Iris pigment epithelial cell (primary cell): ENCODE measurements around the gene FBXL22.

Experiments used
- DNase-seq: peaks from one replicate; pipeline ENCODE4 v3.0.0-alpha.2; 2011; ENCODE audit warnings: low read depth

The FBXL22 gene

DNA sequence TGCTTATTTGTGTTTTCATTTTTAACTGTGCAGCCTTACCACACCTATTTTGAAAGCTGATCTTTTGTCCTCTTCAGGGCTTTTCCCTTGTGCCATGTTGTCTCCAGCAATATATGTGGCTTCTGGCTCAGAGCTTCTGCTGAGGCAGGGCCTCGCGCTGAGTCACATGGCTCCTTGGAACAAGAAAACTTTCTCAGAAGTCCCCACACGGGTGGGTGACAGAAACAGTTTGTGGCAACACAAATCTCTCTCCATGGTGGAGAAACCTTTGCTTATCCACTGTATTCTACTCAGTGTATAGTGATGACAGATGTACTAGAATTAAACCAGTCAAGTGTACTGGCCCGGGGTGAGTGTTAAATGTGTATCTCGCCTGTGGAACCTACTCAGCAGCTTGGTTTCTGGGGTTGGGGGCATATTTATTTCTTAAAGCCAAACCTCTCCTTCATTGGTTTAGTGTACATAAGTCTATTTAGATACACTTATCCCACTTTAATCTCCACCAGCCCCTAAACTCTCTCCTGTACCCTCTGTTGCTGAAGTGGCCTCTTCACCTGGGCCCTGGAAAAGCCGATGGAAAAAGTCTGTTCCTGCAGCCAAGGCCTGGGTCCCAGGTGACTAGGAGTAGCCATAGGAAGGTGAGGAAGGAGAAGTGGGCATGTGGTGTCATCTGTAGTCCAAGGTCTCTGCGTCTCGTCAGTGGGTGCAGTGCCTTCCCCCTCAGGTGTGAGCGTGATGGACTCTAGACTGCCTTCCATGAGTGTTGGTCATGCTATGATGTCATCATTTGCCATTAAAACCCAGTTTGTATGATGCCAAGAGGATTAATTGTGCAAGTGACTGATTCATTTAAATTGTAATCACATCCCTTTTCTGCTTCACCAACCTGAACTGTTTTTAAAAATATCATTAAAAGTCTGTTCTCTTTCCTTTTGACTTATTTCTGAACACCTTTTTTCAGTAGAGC, 3.2 kb upstream of the FBXL22 start:
- DNase-seq: no peak

DNA sequence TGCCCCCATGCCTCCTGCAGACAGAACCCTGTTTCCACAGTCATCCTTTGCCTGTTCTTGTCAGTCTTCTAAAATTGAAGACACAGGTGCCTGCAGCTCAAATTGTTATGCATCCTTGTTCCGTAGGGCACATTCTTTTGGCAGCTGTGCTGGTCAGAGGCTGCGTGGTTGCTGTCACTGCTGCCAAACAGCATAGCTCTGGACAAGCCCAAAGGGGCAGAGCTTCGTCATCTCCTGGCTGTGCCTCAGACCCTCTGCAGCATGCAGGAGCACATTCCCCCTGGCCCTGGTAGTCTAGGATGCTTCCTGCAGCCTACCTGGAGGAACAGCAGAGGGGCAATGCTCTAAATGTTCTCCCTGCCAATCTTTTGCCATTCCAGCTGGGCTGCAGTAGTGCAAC, 2.1 kb upstream of the FBXL22 start:
- no peak for DNase-seq

- DNase-seq: no peak
These were observed 1.5 kb upstream of the FBXL22 start for GRCh38 chr15:63595688-63596087.

DNA sequence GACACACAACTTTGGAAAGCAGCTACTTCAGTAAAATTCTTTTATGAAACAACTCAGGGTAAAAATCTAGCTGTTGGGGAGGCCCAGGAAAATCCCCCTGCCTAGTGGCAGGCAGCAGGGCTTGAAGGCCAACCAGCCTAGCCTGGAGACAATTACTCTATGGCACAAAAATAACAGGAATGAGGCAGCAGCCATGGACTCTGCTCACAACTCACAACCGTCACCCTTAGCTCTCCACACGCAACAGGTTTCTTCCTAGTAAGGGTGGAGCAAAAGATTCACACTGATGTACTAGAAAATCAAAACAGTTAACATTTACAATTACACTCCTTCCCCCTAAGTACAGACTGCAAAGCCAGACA, 530 bp upstream of the FBXL22 start:
- no peak for DNase-seq

DNA sequence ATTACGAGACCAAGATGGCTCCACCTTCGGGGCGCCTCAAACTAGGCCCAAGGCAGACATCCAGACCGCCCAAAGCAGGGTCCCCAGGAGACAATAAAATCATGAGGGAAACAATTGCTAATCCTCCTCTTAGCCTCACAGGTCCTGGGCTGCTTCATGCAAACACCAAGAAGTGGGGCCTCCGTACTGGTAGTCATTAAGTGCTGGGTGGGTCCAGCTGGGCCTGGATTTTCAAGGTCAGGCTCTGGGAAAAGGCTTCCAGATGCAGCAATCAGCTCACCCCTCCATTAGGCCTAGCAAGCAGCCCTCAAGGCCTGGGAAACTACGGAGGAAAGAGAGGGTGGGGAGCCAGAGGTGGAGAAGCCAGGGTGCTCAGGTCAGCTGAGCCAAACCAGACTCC, 634 bp downstream of the FBXL22 start:
- no peak for DNase-seq

DNA sequence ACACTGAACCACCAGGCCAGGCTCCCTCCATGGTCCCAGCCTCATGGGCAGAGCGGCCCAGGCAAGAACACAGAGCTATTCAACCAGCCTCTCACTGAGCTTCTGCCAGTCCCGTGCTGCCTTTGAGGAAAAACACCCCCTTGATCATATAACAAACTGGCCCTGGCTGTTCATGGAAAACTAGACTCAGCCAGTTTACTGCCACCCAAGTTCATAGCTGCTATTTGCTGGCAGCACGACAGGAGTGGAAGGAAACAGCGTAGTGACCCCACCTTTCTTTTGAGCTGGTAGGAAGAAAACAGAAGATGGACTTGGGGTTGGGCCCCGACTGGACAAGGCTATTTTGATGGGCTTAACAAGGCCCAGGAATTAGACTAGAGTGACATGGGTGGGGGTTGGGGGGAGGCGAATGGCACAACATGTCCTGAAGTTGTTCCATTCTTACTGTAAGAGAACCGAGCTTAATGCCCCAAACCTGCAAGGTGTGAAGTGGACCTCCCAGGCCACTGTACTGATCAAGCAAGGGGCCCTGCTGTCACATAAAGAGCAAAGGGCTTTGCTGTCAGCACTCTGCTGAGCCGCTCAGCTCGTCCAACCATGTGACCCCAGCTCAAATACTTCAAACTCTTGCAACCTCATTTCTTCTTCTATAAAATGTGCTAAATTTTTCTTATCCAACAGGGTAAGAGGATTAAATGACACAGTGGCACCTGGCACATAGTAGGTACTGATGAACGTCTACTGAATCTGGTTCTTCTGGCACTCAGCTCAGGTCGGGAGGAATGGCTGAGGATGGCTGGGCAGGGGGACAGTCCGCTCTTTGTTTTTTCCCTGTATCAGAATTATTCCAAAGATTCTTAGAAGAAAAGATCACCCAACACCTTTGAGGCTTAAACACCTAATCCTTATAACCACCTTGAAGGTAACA, 1.6 kb downstream of the FBXL22 start:
- no peak for DNase-seq

- no peak for DNase-seq
These were observed 2.3 kb downstream of the FBXL22 start for GRCh38 chr15:63599401-63600000.

GRCh38 chr15:63600001-63600615, 2.9 kb downstream of the FBXL22 start:
- no peak for DNase-seq

DNA sequence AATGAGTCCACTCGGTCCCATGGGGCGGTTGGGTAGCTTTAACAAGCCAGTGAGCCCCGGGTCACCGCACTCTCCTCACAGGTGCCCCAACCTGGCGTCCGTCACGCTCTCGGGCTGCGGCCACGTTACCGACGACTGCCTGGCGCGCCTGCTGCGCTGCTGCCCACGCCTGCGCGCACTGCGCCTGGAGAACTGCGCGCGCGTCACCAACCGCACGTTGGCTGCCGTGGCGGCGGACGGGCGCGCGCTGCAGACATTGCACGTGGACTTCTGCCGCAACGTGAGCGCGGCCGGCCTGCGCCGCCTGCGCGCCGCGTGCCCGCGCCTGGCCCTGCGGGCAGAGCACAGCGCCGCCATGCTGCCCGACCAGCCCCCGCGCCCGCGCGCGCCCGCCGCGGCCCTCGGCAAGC, 3.4 kb downstream of the FBXL22 start:
- peak; percentile 96 for DNase-seq

GRCh38 chr15:63601026-63601703, 4.0 kb downstream of the FBXL22 start:
- peak; percentile 47 for DNase-seq

DNA sequence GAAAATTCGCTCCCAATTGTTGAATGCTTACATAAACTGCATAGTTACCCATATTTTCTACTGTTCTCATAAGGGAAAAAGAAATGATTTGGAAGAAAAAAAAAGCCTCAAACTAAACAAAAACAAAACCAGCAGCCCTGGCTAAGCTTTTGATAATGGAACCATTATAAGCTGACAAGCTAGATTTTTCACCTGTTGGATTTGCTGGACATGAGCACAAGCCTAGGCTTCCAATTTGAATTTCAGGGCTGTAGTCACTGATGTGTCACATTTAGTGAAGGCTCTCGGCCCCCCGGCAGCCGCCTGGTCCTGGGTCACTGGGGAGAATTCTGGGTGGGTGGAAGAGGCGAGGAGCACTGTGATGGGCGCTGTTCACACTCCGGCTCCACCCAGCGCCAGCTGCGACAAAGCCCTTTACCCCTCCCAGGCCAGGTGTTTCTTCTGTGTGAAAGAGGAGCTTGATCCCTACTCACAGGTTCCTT, 4.6 kb downstream of the FBXL22 start:
- DNase-seq: no peak

DNA sequence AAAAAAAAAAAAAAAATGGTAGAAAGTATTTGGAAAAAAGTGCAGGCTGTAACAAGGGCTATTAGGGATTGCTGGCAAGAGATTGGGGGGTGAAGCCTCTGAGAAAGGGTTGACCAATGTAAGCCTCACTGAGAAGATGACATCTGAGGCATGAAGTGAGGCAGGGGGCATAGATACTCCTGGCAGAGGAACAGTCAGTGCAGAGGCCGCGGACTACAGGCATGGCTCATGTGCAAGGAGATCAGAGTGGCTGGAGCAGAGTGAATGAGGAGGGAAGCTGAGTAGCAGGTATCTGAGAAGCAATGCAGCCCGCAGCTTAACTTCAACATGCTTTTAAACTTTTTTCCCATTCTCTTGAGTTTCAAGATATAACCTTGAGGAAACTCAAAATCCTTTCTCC, 5.4 kb downstream of the FBXL22 start:
- no peak for DNase-seq

DNA sequence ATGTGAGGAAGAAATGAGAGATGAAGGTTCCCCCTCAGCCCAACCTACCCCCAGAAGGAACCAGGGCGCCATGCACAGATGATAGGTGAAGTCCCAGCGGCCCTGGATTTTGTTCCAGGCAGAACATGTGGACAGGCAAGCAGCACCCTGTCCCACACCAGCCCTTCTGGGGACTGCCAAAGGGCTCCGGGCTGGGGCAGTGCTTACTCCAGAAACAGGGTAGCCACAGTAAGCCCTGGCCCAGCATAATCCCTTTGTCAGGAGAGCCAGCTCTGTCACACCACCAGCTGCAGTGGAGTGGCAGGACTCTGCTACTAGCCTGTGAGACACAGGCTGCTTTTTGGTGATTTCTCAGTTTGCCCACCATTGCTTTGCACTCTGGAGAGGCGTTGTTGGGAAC, 6.3 kb downstream of the FBXL22 start:
- DNase-seq: no peak

DNA sequence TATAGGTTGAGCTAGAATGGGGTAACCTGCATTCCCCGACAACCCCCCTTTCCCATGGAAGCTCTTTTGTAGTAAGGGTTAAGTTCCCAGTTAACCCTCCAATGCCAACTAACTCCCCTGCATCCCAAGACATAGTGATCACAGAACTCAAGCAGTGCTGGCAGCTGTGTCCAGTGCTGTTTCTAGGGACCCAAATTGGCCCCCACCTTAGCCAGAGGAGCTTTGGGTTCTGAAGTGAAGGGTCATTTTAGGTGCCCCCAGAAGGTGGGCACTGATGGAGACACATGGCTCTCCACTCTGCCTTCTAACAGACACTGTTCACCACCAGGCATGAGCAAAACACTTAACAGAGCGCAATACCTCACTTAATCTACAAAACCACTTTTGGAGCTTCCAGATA, 7.1 kb downstream of the FBXL22 start:
- no peak for DNase-seq

- DNase-seq: no peak
These were observed 7.8 kb downstream of the FBXL22 start for GRCh38 chr15:63605036-63605435.

DNA sequence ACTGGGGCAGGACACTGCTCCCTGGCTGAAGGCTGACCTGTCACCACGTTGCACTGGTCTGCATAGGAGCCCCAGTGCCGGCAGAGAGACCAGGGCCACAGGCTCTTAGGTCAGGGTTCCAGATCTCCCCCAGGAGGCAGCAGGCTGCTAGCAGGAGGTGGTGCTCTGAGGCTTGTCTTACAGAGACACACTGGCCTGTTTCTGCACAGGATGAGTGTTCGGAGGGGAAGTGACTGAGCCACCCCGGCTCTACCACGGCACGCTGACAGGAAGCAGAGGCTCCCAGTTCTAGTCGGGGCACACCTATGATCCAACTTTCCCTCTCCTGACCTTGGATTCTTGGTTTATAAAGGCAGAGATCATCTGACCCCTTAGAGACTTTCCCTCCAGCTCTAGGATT, 8.6 kb downstream of the FBXL22 start:
- no peak for DNase-seq

GRCh38 chr15:63606308-63606707, 9.1 kb downstream of the FBXL22 start:
- no peak for DNase-seq

GRCh38 chr15:63608989-63609388, 11.8 kb downstream of the FBXL22 start:
- no peak for DNase-seq

GRCh38 chr15:63609448-63609847, 12.3 kb downstream of the FBXL22 start:
- DNase-seq: no peak

- peak; percentile 85 for DNase-seq
These were observed 13.1 kb downstream of the FBXL22 start for GRCh38 chr15:63610209-63610841.

DNA sequence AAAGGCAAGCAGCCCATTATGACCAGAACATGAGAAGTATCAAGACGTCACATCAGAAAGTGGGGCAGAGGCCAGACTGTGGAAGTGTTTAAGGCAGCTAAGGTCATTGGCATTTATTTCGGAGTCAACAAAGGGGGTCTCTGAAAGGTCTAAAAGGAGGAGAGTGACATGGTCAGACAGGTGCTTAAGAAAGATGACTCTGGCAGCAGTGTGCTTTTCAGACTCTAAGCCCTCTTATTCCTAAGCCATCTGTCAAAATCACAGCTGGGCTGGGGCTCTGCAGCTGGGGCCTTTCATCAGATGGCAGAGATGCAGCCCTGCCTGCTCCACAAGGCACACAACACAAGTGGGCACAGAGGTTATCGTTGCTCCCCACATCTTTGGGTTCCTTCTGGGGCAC, 14.0 kb downstream of the FBXL22 start:
- DNase-seq: no peak
